Vagina (tissue), 2 donors: ENCODE results near the gene ZNF157.

Source experiments
- CTCF ChIP-seq, 3 experiments: fragments of 450-650 bp in 2 of 3; fragments of 200-600 bp in 1 of 3; sonication (generic) in 1 of 3; IDR thresholded peaks; one replicate each; pipeline ENCODE4 v1.5.1; 2017 to 2019; ENCODE audit warnings: antibody characterized with exemption in 3 of 3, mild to moderate bottlenecking in 2 of 3, moderate library complexity in 2 of 3
- POLR2A ChIP-seq, 2 donors: fragments of 450-650 bp; IDR thresholded peaks; one replicate each; pipeline ENCODE4 v1.6.1; 2017; ENCODE audit warnings: antibody characterized with exemption in 2 of 2, mild to moderate bottlenecking in 2 of 2, moderate library complexity in 2 of 2
- POLR2AphosphoS5 ChIP-seq, 2 donors: sonication (generic); formaldehyde crosslinking; IDR thresholded peaks; one replicate each; pipeline ENCODE4 v1.9.0; 2017; ENCODE audit warnings: antibody characterized with exemption in 2 of 2, mild to moderate bottlenecking in 2 of 2, low read depth in 1 of 2; ENCODE audit not compliant: insufficient read depth in 1 of 2

DNA sequence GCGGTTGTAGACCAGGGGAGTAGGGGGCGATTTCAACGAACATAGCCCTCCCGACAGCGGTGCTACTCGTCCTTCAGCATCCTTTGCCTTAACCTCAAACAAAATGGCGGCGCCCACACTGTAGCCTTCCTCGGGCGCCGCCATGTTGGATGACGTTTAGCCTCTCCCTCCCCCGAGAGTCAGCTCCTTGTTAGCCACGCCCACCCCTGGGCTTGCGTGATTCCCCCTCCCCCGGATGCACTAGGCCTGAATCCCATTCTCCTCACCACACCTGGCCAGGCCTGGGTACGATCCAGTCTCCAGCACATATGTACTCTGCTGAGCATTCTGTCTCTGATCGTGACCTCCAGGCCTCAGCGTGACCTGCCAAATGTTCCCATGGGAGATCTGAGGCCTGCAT, 49.0 kb upstream of the ZNF157 start:
- no peak for TF ChIP-seq CTCF (IDR thresholded peaks at IDR 0.05)
- TF ChIP-seq POLR2A (IDR thresholded peaks at IDR 0.05), result no peak
- TF ChIP-seq POLR2AphosphoS5 (IDR thresholded peaks at IDR 0.05; ENCODE audit: insufficient read depth in 1 of 2, low read depth in 1 of 2), result no peak
